ENCODE measurements around the gene ITGAE.

- TF ChIP-seq EZH2 (IDR thresholded peaks at IDR 0.05; ENCODE audit: insufficient read depth, poor library complexity, severe bottlenecking) (no peak), EZH2phosphoT487 (IDR thresholded peaks at IDR 0.05; ENCODE audit: insufficient read depth, low read depth) (no peak)
Measured at GRCh38 chr17:3817851-3818605, 17.0 kb upstream of the ITGAE start.
